22Rv1 (cell line): ENCODE measurements around the gene LIMD2.

Experiments used
- ZFX ChIP-seq: fragments of 450-650 bp; IDR thresholded peaks from 2 replicates; pipeline ENCODE4 v1.6.1; 2017; ENCODE audit warnings: antibody characterized with exemption, borderline replicate concordance
- TF ChIP-seq, protein P1 (sequence below): fragments of 450-650 bp; IDR thresholded peaks from 2 replicates; pipeline ENCODE4 v1.5.1; 2017; ENCODE audit warnings: mild to moderate bottlenecking

- TF ChIP-seq, protein P1, sequence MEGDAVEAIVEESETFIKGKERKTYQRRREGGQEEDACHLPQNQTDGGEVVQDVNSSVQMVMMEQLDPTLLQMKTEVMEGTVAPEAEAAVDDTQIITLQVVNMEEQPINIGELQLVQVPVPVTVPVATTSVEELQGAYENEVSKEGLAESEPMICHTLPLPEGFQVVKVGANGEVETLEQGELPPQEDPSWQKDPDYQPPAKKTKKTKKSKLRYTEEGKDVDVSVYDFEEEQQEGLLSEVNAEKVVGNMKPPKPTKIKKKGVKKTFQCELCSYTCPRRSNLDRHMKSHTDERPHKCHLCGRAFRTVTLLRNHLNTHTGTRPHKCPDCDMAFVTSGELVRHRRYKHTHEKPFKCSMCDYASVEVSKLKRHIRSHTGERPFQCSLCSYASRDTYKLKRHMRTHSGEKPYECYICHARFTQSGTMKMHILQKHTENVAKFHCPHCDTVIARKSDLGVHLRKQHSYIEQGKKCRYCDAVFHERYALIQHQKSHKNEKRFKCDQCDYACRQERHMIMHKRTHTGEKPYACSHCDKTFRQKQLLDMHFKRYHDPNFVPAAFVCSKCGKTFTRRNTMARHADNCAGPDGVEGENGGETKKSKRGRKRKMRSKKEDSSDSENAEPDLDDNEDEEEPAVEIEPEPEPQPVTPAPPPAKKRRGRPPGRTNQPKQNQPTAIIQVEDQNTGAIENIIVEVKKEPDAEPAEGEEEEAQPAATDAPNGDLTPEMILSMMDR, result no peak
- no peak for TF ChIP-seq ZFX
These were observed 17.5 kb downstream of the LIMD2 start for GRCh38 chr17:63682441-63682840.
